GM21447 (cell line): Measurements from ENCODE around the gene SH2D3C.

Experiments
- ATAC-seq: cut with Tn5 transposase; IDR thresholded peaks from one replicate; pipeline ENCODE4 v1.9.1; 2021; ENCODE audit not compliant: unreplicated experiment

The SH2D3C gene

GRCh38 chr9:127778280-127779135, at the start of gene SH2D3C:
TSS of gene SH2D3C (minus strand) at chr9:127778666. CDS start at chr9:127778627, 39 bp downstream.
- peak; percentile 38 for ATAC-seq

GRCh38 chr9:127826253-127826913, 47.9 kb upstream of the SH2D3C start:
- no peak for ATAC-seq

GRCh38 chr9:127825319-127826051, 47.0 kb upstream of the SH2D3C start:
- ATAC-seq: no peak

GRCh38 chr9:127822108-127822507, 43.6 kb upstream of the SH2D3C start:
- ATAC-seq: no peak

GRCh38 chr9:127818574-127818973, 40.1 kb upstream of the SH2D3C start:
- ATAC-seq: no peak

- ATAC-seq: no peak
These were observed 39.5 kb upstream of the SH2D3C start for GRCh38 chr9:127817881-127818434.

- no peak for ATAC-seq
These were observed 38.3 kb upstream of the SH2D3C start for GRCh38 chr9:127816728-127817127.

GRCh38 chr9:127816362-127816725, 37.9 kb upstream of the SH2D3C start:
- no peak for ATAC-seq

GRCh38 chr9:127815512-127816361, 37.3 kb upstream of the SH2D3C start:
- ATAC-seq: no peak

- ATAC-seq: no peak
These were observed 36.4 kb upstream of the SH2D3C start for GRCh38 chr9:127814619-127815511.

GRCh38 chr9:127813686-127814226, 35.3 kb upstream of the SH2D3C start:
- ATAC-seq: no peak

GRCh38 chr9:127812936-127813675, 34.6 kb upstream of the SH2D3C start:
- no peak for ATAC-seq

GRCh38 chr9:127812011-127812410, 33.5 kb upstream of the SH2D3C start:
- no peak for ATAC-seq

- ATAC-seq: no peak
These were observed 32.1 kb upstream of the SH2D3C start for GRCh38 chr9:127810378-127811187.

GRCh38 chr9:127809540-127810377, 31.3 kb upstream of the SH2D3C start:
- no peak for ATAC-seq

GRCh38 chr9:127809002-127809539, 30.6 kb upstream of the SH2D3C start:
- no peak for ATAC-seq
